HG03097 (cell line): ENCODE results near the gene MRPL58.

ENCODE experiments used
- ATAC-seq: cut with Tn5 transposase; IDR thresholded peaks from one replicate; pipeline ENCODE4 v1.9.1; 2021; ENCODE audit not compliant: unreplicated experiment, low FRiP score

Gene MRPL58

DNA sequence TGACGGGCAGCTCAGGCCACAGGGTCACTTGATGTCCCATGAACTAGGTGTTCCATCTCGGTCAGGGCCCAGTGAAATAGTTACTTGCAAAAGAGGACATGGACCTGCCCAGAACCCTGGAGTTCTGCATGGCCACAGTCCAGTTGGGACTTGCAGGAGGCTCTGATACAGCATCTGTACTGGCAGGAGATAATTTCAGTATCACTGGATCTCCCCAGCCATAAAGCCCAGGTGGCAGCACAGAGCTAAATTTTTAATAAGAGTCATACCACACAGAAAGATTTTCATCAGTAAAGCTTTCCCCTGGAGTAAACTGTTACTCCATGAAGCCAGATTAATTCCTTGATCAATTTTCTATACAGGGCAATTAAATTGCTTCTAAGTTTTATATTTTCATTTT lies 57.3 kb downstream of the MRPL58 start:
- no peak for ATAC-seq
